Endothelial cell of umbilical vein (primary cell): ENCODE data around the gene PTPN13. TPM values are rescaled to one million over a fixed set of nuclear protein-coding genes. Genes with fewer than 3 reads are reported as not detected.

Experiments
- BruUV-seq: library from RNA; stranded (reverse); fragments of 400-500 nt; replicated peaks from 2 replicates; lab custom pipeline; 2021; lab: Mats Ljungman, UMichigan
- CTCF ChIA-PET: fragments of 300-600, 350-600 bp; sonication (Branson Sonifier 250); formaldehyde crosslinking; loops from one replicate; lab custom pipeline; 2021; ENCODE audit warnings: antibody characterized with exemption, inconsistent platforms; lab: Charles Lee
- POLR2A ChIA-PET: fragments of 300-600, 350-600 bp; sonication (Branson Sonifier 250); formaldehyde crosslinking; loops from one replicate; lab custom pipeline; 2021; ENCODE audit warnings: antibody characterized with exemption, inconsistent platforms; lab: Charles Lee
- DNase-seq: peaks from one replicate; pipeline ENCODE4 v3.0.0-alpha.2; 2011; ENCODE audit warnings: low read depth, low spot score
- FAIRE-seq: peaks from 2 replicates; lab custom pipeline; 2011; peaks lifted over from hg19 to GRCh38; lab: Jason Lieb, UNC
- H2AFZ ChIP-seq: 2 replicates; pipeline ENCODE4 v1.6.0; 2012; ENCODE audit warnings: low read depth, low read length, control low read depth, inconsistent platforms
- H3K27ac ChIP-seq: 2 replicates; pipeline ENCODE4 v1.5.1; 2011; ENCODE audit warnings: low read depth, mild to moderate bottlenecking, control low read depth, low read length, moderate library complexity; ENCODE audit not compliant: insufficient read depth
- H3K27me3 ChIP-seq, 2 experiments: 2 replicates each; pipeline versions ENCODE4 v1.6.0 to v1.6.1; 2011; ENCODE audit warnings: low read length in 2 of 2, mixed read lengths in 1 of 2; ENCODE audit not compliant: control insufficient read depth in 2 of 2, insufficient read depth in 2 of 2
- H3K36me3 ChIP-seq, 2 experiments: 2 replicates in 1 of 2; 3 replicates in 1 of 2; pipeline ENCODE4 v1.5.1; 2011; ENCODE audit warnings: low read length in 2 of 2, mild to moderate bottlenecking in 1 of 2, moderate library complexity in 1 of 2; ENCODE audit not compliant: control insufficient read depth in 2 of 2, insufficient read depth in 2 of 2; ENCODE audit errors: extremely low read depth in 1 of 2
- H3K4me1 ChIP-seq: 3 replicates; pipeline ENCODE4 v1.5.1; 2011; ENCODE audit warnings: mild to moderate bottlenecking, low read length; ENCODE audit not compliant: control insufficient read depth, insufficient read depth; ENCODE audit errors: extremely low read depth
- H3K4me2 ChIP-seq: 2 replicates; pipeline ENCODE4 v1.6.1; 2011; ENCODE audit warnings: low read length, control low read depth, mixed read lengths; ENCODE audit not compliant: insufficient read depth
- H3K4me3 ChIP-seq, 3 experiments: fragments of 200-600 bp in 1 of 3; sonication (generic), shearing (Covaris generic) in 1 of 3; replicated peaks in 1 of 3; 2 replicates each; pipeline ENCODE4 v1.5.1; 2011 to 2016; ENCODE audit warnings: control low read depth in 3 of 3, low read length in 3 of 3, mild to moderate bottlenecking in 2 of 3, inconsistent platforms in 1 of 3, low read depth in 1 of 3, moderate library complexity in 1 of 3; ENCODE audit not compliant: insufficient read depth in 1 of 3
- H3K79me2 ChIP-seq: 2 replicates; pipeline ENCODE4 v1.6.0; 2012; ENCODE audit warnings: low read length, inconsistent platforms; ENCODE audit not compliant: control insufficient read depth, insufficient read depth
- H3K9ac ChIP-seq: replicated peaks from 2 replicates; pipeline ENCODE3; 2011; ENCODE audit warnings: low read length, control low read depth; ENCODE audit not compliant: insufficient read depth; ENCODE audit errors: extremely low read depth
- H3K9me1 ChIP-seq: replicated peaks from 3 replicates; pipeline ENCODE4 v1.6.0; 2011; ENCODE audit warnings: mild to moderate bottlenecking, low read length; ENCODE audit not compliant: control insufficient read depth, insufficient read depth; ENCODE audit errors: extremely low read depth
- H3K9me3 ChIP-seq: replicated peaks from 2 replicates; pipeline ENCODE4 v1.5.1; 2012; ENCODE audit warnings: low read length, inconsistent platforms; ENCODE audit not compliant: control insufficient read depth, insufficient read depth
- H4K20me1 ChIP-seq: replicated peaks from 2 replicates; pipeline ENCODE3; 2011; ENCODE audit warnings: mild to moderate bottlenecking, low read length; ENCODE audit not compliant: control insufficient read depth, insufficient read depth; ENCODE audit errors: extremely low read depth
- EZH2 ChIP-seq: IDR thresholded peaks from 2 replicates; pipeline ENCODE4 v1.6.1; 2012; ENCODE audit warnings: borderline replicate concordance, low read depth, mild to moderate bottlenecking, moderate library complexity, low read length, inconsistent platforms; ENCODE audit not compliant: severe bottlenecking
- FOS ChIP-seq: IDR thresholded peaks from 2 replicates; pipeline ENCODE4 v1.6.1; 2011; ENCODE audit warnings: mild to moderate bottlenecking, low read length, moderate library complexity, borderline replicate concordance; ENCODE audit not compliant: insufficient read depth
- GATA2 ChIP-seq: IDR thresholded peaks from 2 replicates; pipeline ENCODE4 v1.7.0; 2011; ENCODE audit warnings: low read depth, mild to moderate bottlenecking, moderate library complexity, mixed read lengths, low read length; ENCODE audit not compliant: insufficient read length, insufficient read depth
- JUN ChIP-seq: IDR thresholded peaks from 2 replicates; pipeline ENCODE4 v1.6.1; 2011; ENCODE audit warnings: borderline replicate concordance, low read depth; ENCODE audit not compliant: insufficient read length, insufficient read depth
- MYC ChIP-seq: IDR thresholded peaks from one replicate; pipeline ENCODE4 v1.6.1; 2011; ENCODE audit warnings: mild to moderate bottlenecking, low read depth, low read length
- POLR2A ChIP-seq: IDR thresholded peaks from 2 replicates; pipeline ENCODE4 v1.6.1; 2012; ENCODE audit warnings: low read depth, mild to moderate bottlenecking, control low read depth, low read length
- POLR2AphosphoS5 ChIP-seq: IDR thresholded peaks from 2 replicates; pipeline ENCODE4 v1.6.1; 2012; ENCODE audit warnings: low read depth, mild to moderate bottlenecking, control low read depth, low read length, moderate library complexity; ENCODE audit not compliant: insufficient read depth
- dilution Hi-C: fragments of 300-500 bp; cut with MboI; formaldehyde crosslinking; loops from one replicate; pipeline ENCODE4 v1.15.0; 2019; ENCODE audit warnings: low sequenced_read_pairs; ENCODE audit not compliant: extremely low pct_ligation_motif_present
- intact Hi-C: fragments of 100-400 bp; cut with micrococcal nuclease; formaldehyde crosslinking; loops from one replicate; pipeline ENCODE4 v1.10.0; 2022
- polyA plus RNA-seq, 4 experiments: library from polyadenylated mRNA; depleted of rRNA in 3 of 4; stranded (reverse) in 3 of 4; unstranded in 1 of 4; fragments of >200 nt; gene quantifications; 2 replicates each; pipeline versions ENCODE4 v1.2.1 to v1.2.3, GENCODE V29; 2011 to 2012; ENCODE audit warnings: missing spikeins in 1 of 4
- total RNA-seq: library from RNA; stranded (reverse); gene quantifications from 2 replicates; pipeline ENCODE4 v1.2.3, GENCODE V29; 2021
- TF ChIP-seq, protein P1 (sequence below), 2 donors: IDR thresholded peaks; 1 replicate in 1 of 2; 2 replicates in 1 of 2; pipeline ENCODE4 v1.5.1; 2011; ENCODE audit warnings: low read length in 2 of 2, mild to moderate bottlenecking in 2 of 2, moderate library complexity in 2 of 2, control low read depth in 1 of 2, inconsistent platforms in 1 of 2, low read depth in 1 of 2; ENCODE audit not compliant: insufficient read depth in 1 of 2; ENCODE audit errors: extremely low read depth in 1 of 2
- TF ChIP-seq, protein P2 (sequence below): IDR thresholded peaks from 2 replicates; pipeline ENCODE4 v1.6.1; 2011; ENCODE audit not compliant: insufficient read depth, insufficient read length

Gene PTPN13
- total and polyA plus RNA-seq, 2 donors (not counting 3 experiments of a cell fraction or from before 2014, with no cell fraction given): 0.69 to 2.9 TPM

DNA sequence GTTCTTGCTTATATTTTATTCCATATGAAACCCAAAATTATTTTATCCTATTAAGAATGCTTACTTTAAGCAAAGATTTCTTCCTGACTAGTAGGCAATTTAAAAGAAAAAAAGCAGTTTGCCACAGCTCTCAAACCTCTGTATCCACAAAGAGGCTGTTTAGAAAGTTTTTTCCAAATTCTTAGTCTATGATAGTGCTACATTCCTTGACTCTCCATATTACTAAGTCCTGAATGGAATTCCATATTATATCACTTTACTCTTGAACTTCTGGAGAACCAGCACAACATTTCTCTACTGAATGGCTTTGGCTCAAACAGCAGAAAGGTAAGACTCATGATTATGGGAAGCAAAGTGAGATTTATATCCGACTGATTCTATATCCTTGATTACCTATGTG is 246.7 kb downstream of the PTPN13 start:
- no peak for TF ChIP-seq FOS
- no peak for TF ChIP-seq POLR2A
- no peak for TF ChIP-seq EZH2
- TF ChIP-seq, protein P1, sequence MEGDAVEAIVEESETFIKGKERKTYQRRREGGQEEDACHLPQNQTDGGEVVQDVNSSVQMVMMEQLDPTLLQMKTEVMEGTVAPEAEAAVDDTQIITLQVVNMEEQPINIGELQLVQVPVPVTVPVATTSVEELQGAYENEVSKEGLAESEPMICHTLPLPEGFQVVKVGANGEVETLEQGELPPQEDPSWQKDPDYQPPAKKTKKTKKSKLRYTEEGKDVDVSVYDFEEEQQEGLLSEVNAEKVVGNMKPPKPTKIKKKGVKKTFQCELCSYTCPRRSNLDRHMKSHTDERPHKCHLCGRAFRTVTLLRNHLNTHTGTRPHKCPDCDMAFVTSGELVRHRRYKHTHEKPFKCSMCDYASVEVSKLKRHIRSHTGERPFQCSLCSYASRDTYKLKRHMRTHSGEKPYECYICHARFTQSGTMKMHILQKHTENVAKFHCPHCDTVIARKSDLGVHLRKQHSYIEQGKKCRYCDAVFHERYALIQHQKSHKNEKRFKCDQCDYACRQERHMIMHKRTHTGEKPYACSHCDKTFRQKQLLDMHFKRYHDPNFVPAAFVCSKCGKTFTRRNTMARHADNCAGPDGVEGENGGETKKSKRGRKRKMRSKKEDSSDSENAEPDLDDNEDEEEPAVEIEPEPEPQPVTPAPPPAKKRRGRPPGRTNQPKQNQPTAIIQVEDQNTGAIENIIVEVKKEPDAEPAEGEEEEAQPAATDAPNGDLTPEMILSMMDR (IDR thresholded peaks at IDR 0.05; ENCODE audit: extremely low read depth in 1 of 2, insufficient read depth in 1 of 2, low read depth in 1 of 2, low read length in 2 of 2): no peak
- TF ChIP-seq, protein P2, sequence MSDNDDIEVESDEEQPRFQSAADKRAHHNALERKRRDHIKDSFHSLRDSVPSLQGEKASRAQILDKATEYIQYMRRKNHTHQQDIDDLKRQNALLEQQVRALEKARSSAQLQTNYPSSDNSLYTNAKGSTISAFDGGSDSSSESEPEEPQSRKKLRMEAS: no peak
- no peak for TF ChIP-seq MYC
- no peak for TF ChIP-seq POLR2AphosphoS5
- TF ChIP-seq JUN: no peak
- no peak for TF ChIP-seq GATA2
- no peak overlapping the region for H3K9ac ChIP-seq
- no peak overlapping the region for H3K4me3 ChIP-seq
- BruUV-seq: no TSS peak
- peaks cover 10% of the 10 kb centered on the region for H3K4me1 ChIP-seq
- H3K27me3 ChIP-seq: no peaks in the 10 kb centered on the region
- dilution Hi-C loops (no loop called here), intact Hi-C loops (no loop called here)
- no peaks in the 10 kb centered on the region for H3K9me3 ChIP-seq
- no peak overlapping the region for H3K27ac ChIP-seq
- H3K36me3 ChIP-seq: no peaks in the 10 kb centered on the region
- H2AFZ ChIP-seq: no peak overlapping the region
- no peaks in the 10 kb centered on the region for H3K9me1 ChIP-seq
- CTCF ChIA-PET: no interaction called here
- H3K4me2 ChIP-seq: no peak overlapping the region
- DNase-seq (no peak), FAIRE-seq (no peak)
- H4K20me1 ChIP-seq: no peaks in the 10 kb centered on the region
- POLR2A ChIA-PET: no interaction called here
- no peaks in the 10 kb centered on the region for H3K79me2 ChIP-seq
